ENCODE data around the gene VIPAS39. TPM values are rescaled to one million over a fixed set of nuclear protein-coding genes. Genes with fewer than 3 reads are reported as not detected.
"Not testable (repeated sequence)": the region's sequence is repeated elsewhere in the genome, so short reads cannot be mapped to it uniquely, and the experiment has no call there.

Gene VIPAS39
- total RNA-seq, 1 experiment from 2014 or later, result 16.1 TPM

- no peak for DNase-seq (ENCODE audit: low spot score)
Measured at GRCh38 chr14:77470224-77470870, 12.9 kb upstream of the VIPAS39 start.

GRCh38 chr14:77469539-77469938, 12.1 kb upstream of the VIPAS39 start:
- DNase-seq (ENCODE audit: low spot score), result no peak

- DNase-seq (ENCODE audit: low spot score), result no peak
Measured at GRCh38 chr14:77469067-77469505, 11.7 kb upstream of the VIPAS39 start.

GRCh38 chr14:77467801-77468200, 10.4 kb upstream of the VIPAS39 start:
- no peak for DNase-seq (ENCODE audit: low spot score)

GRCh38 chr14:77459072-77459723, 1.8 kb upstream of the VIPAS39 start:
- peak; percentile 39 for DNase-seq (ENCODE audit: low spot score)

DNA sequence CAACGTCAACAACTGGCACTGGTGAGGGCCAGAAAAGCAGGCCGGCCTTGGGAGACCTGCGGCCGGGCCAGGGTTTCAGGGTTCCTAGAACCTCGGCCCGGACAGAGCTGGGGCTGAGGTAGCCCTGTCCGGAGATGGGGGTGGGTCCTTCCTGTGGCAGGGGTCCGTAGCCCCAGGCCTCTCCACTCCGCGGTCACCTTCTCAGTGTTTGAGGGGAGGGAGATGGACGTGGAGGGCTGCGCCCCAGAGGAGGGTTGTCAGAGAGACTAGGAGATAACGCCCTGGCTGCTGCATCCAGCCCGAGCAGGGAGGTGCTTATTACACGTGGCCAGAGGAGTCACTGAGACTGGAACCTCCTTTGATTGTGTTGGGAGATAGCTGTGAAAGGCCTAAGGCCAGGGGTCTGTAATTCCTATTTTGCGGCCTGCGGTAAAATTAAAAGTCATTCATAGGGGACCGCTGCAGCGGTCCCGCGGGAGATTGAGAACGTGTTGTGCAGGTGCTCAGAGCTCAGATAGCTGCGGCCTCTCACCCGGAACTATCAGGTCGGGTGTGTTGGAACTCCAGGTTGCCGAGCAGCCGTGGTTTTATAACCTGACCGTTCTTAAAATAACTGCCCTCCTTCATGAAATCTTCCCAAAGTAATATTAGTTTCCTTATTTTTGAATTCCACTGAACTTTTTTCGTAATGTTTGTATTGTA, 999 bp upstream of the VIPAS39 start:
- peak; percentile 16 for DNase-seq (ENCODE audit: low spot score)

DNA sequence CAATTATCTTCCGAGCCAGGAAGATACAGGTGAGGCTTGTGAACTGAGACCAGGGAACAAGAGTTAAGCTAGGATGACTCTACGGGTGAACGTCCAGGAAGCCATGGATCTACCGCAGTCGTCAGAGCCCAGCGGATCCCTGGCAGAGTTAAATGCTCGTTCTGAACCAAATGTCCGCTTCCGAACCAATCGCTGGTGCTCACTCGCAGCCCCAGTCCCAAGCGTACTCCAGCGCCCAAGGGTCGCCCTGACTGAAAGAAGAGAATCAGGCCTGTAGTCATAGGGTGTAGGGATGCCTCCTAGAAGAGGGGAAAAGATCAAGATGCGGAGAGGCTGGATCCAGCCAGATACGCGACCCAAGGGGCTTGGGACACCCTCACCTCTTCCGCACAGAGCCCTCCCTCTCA, 283 bp downstream of the VIPAS39 start:
- DNase-seq (ENCODE audit: low spot score), result peak; percentile 6

- no peak for DNase-seq (ENCODE audit: low spot score)
Measured at GRCh38 chr14:77455966-77456640, 1.3 kb downstream of the VIPAS39 start.

- DNase-seq (ENCODE audit: low spot score), result no peak
Measured at GRCh38 chr14:77442196-77442595, 15.2 kb downstream of the VIPAS39 start.

DNA sequence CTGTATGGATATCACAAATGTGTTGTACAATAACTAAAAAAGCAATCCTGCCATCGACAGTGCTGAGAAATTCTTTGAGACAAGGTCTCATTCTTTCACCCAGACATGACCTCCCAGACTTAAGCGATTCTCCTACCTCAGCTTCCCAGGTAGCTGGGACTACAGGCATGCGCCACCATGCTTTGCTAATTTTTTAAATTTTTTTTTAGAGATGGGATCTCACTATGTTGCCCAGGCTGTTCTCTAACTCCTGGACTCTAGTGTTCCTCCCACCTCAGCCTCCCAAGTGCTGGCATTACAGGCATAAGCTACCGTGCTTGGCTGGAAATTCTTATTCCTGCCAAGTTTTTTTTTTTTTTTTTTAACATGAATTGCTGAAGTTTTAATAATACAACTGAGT, 17.5 kb downstream of the VIPAS39 start:
- DNase-seq (ENCODE audit: low spot score), result no peak

- DNase-seq (ENCODE audit: low spot score), result no peak
Measured at GRCh38 chr14:77438596-77438995, 18.8 kb downstream of the VIPAS39 start.

DNA sequence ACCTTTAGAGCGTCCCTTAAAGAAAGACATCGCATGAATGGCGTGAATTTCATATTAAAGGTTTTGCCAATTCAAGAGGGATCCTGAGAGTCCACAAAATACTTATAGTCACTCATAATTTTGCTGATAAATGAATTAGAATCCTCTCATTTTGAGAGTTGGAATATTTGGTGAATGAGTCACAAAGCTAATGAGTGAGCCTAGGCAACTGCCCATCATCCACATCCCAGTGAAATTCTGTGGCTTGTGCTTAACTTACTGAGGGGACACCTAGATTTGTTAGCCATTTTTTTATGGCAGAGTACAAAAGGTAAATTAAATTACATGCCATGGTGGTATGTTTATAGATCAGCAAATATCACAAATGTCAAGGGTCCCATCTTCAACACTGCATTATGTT, 21.4 kb downstream of the VIPAS39 start:
- peak; percentile 23 for DNase-seq (ENCODE audit: low spot score)

DNA sequence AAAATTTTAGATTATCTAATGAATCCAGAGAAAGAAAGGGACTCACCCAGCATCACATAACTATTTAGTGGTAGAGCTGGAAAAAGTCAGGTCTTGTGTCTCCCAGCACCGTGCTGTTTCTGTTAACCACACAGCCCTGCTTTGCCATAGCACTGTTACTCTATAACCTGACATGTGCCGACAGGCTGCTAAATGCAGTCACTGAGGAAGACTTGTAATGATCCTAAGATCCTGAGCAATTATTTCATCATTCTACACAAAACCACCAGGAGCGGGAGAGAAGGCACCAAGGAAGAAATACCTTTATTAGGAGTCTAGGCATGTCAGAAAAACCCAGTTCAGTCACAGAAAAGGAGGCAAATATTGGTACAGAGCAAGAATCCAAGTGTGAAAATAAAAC, 31.0 kb downstream of the VIPAS39 start:
- no peak for DNase-seq (ENCODE audit: low spot score)

DNA sequence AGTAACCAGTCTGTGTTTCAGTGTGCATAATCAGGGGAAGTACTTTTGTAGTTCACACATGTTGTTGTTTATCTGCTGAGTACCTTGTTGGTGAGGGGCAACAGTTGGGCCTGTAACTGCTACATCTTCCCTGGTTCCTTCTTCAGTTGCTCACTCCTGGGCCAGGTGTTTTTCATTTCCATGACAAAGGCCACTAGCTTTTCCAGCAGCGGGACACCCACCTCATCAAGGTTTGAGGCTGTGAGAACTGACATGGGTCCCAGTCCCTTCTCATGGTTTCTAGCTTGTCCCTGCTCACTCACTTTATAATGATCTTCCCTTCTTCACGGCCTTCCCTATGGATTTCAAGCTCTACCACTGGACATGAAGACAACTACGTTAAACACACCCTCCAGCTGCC, 32.5 kb downstream of the VIPAS39 start:
- DNase-seq (ENCODE audit: low spot score), result no peak

DNA sequence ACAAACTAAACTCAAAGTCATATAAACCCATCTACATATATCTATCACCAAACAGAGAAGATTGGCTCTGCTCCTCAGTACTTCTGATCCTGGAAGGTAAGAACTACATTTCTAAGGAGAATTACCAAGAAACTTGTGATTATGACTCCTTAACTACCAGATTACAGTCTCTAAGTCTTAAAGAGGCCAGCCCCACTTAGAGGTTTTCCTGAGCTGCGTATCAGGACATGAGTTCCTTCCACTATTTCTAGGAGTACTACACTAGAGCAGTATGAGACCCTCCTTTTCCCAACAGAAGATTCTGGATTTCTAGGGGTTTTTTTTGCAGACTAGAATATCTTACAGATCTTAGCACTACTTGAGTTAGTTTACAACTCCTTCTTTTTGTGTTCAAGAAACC, 34.0 kb downstream of the VIPAS39 start, which contains the start of gene NOXRED1:
TSS of gene NOXRED1 (minus strand) at position 101 of the 400 bp plus-strand sequence. CDS start 634 bp downstream, outside the sequence.
- DNase-seq (ENCODE audit: low spot score), result no peak

DNA sequence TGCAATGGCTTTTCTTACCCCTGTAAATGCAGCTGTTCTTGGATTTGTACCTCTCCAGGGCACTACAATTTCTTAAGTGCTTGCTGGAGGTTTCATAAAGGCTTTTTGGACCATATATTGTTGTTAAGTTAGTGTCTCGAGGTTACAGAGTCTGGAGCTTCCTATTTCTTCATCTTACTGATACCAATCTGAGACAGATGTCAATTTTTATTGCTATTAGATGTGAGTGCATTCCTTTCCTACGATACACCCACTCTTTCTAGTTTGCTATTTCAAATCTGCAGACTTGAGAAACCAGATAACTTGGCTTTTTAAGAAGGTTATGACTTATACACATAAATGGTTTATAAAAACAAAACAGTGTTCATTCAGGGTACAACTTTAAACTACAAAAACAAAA, 36.2 kb downstream of the VIPAS39 start:
- no peak for DNase-seq (ENCODE audit: low spot score)

DNA sequence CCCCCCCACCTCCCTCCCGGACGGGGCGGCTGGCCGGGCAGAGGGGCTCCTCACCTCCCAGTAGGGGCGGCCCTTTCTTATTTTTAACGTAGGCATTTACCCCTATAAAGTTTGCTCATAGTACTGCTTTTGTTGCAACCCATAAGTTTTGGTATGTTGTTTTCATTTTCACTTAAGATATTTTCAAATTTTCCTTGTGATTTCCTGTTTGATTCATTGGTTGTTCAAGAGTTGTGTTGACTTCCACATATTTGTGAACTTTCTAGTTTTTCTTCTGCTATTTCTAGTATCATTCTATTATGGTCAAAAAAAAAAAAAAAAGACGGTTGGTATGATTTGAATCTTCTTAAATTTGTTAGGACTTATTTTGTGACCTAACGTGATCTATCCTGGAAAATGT, 40.6 kb downstream of the VIPAS39 start:
- DNase-seq (ENCODE audit: low spot score), result no peak

DNA sequence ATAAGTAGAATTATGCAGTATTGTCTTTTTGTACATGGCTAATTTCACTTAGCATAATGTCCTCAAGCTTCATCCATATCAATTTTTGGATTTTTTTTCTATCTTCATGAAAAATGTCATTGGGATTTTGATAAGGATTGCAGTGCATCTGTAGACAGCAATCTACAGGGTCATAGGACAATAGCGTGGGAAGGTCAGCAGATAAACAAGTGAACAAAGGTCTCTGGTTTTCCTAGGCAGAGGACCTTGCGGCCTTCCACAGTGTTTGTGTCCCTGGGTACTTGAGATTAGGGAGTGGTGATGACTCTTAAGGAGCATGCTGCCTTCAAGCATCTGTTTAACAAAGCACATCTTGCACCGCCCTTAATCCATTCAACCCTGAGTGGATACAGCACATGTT, 41.3 kb downstream of the VIPAS39 start:
- DNase-seq (ENCODE audit: low spot score), result not testable (repeated sequence)

DNA sequence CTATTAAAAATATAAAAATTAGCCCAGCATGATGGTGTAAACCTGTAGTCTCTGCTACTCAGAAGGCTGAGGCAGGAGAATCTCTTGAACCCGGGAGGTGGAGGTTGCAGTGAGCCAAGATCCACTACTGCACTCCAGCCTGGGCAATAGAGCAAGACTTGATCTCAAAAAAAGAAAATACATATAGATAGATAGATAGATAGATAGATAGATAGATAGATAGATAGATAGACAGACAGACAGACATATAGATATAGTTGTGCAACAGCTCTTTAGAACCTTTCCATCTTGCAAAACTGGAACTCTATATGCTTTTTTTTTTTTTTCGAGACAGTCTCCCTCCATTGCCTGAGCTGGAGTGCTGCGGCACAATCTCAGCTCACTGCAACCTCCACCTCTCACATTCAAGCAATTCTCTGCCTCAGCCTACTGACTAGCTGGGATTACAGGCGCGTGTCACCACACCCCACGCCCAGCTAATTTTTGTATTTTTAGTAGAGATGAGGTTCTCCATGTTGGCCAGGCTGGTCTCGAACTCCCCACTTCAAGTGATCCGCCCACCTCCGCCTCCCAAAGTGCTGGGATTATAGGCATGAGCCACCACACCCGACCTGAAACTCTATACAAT, 41.9 kb downstream of the VIPAS39 start:
- not testable (repeated sequence) for DNase-seq (ENCODE audit: low spot score)

DNA sequence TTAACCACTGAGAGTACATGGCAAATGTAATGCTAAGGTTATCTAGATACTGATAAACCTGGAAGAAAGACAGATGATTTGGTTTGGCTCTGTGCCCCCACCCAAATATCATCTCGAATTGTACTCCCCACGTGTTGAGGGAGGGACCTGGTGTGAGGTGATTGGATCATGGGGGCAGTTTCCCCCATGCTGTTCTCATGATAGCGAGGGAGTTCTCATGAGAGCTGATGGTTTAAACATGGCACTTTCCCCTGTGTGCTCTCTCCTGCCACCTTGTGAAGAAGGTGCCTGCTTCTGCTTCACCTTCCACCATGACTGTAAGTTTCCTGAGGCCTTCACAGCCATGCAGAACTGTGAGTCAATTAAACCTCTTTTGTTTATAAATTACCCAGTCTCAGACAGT, 48.3 kb downstream of the VIPAS39 start:
- no peak for DNase-seq (ENCODE audit: low spot score)

DNA sequence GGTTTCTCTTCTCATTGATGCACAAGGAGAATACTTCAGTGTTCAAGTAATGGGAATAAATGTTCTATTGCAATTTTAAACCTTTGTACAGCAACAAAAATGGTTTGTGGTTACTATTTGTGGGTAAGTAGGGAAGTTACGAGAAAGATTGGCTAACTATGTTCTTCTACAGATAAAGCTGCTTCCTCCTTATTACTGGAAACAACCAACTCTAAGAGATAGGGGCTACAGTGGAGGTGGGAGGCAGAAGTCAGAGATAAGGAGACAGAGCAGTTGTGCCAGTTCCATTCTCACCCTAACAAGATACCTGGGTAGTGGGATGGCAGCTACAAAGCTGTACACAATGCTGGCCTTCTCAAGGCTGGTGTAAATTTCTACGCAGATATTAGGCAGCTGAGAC, 50.2 kb downstream of the VIPAS39 start:
- DNase-seq (ENCODE audit: low spot score), result no peak

DNA sequence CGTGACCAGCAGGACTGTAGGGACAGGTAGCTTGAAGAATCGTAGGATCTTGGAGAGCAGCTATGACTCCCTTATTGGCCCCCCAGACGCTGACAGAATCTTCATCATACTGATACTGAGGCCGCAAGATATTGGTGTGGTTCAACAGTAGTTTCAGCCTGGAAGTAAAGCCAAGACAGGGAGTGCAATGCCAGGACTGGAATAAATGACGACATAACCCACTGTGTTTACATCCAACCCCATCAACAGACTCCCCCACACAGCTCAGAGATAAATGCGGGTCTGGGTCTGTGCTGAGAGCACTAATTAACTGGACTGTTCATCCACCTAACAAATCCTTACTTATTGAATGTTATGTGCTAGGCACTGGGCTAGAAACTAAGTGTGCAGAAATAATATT, 50.7 kb downstream of the VIPAS39 start:
- DNase-seq (ENCODE audit: low spot score), result no peak

Measured in A172 (cell line).